Muscle of leg (tissue), 3 donors: Measurements from ENCODE around the gene SMIM45.

ENCODE experiments used
- DNase-seq: peaks from one replicate; pipeline ENCODE4 v3.0.0; 2013
- H3K27ac ChIP-seq: one replicate; pipeline ENCODE4 v1.5.1; 2013; ENCODE audit warnings: mild to moderate bottlenecking, low read length, control low read depth
- H3K27me3 ChIP-seq: one replicate; pipeline ENCODE4 v1.6.1; 2013; ENCODE audit warnings: low read length; ENCODE audit not compliant: control insufficient read depth, insufficient read depth
- H3K36me3 ChIP-seq: one replicate; pipeline ENCODE4 v1.6.1; 2013; ENCODE audit warnings: low read length; ENCODE audit not compliant: control insufficient read depth, insufficient read depth
- H3K4me1 ChIP-seq: one replicate; pipeline ENCODE4 v1.6.1; 2013; ENCODE audit warnings: low read length; ENCODE audit not compliant: control insufficient read depth, insufficient read depth
- H3K4me3 ChIP-seq: one replicate; pipeline ENCODE4 v1.5.1; 2013; ENCODE audit warnings: low read length, control low read depth
- H3K9me3 ChIP-seq: replicated peaks from 2 replicates; pipeline ENCODE4 v1.6.1; 2013; ENCODE audit warnings: low read depth, low read length; ENCODE audit not compliant: control insufficient read depth
- WGBS: methylation state at CpG from one replicate; pipeline ENCODE4 v1.1.5; 2013; ENCODE audit warnings: missing lambda C conversion rate; ENCODE audit not compliant: insufficient coverage; 5-methylcytosine and 5-hydroxymethylcytosine counted together

SMIM45 gene

DNA sequence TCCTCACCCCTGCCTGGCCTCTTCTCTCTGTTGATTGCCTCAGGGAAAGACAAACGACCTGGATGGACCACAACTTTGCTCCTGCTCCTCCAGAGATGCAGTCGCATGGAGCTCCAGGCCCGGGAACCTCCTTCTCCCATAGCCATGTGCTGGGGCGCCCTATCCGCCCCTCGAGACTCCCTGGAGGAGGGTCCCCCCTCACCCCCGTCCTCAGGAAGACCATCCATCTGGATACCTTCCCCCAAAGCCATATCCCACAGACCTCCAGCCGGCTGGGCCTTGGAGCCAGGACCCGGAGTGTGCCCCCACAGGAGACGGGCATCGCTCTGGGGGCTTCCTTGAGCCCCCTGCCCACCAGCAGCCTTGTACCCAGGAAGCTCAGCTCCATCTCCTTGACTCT, 19.5 kb downstream of the SMIM45 start:
- 78% methylated on average over 11 of the region's 11 CpGs for WGBS
- H3K27me3 ChIP-seq, result peaks cover 34% of the 10 kb centered on the region
- H3K9me3 ChIP-seq, result no peaks in the 10 kb centered on the region

DNA sequence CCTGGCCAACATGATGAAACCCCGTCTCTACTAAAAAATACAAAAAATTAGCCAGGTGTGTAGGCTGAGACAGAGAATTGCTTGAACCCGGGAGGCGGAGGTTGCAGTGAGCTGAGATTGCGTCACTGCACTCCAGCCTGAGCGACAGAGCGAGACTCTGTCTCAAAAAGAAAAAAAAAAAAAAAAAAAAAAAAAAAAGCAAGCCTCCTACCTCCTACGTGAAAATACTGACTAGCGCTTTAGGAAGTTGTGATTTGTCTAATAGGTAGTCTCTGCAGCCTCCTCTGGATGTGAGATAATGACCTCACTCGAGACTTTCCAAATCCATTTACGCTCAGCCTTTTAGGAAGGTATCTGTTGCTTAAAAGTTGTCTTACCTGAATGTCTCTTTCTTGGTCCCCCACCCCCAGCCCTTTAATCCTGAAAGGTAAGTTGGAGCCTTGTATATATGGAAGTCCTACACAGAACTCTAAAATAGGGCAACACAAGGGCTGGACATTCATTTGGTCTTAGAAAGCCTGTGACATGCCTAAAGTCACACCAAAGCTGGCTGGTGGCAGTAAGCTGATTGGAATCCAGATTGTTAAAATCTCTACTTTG, 22.8 kb downstream of the SMIM45 start:
- no peak overlapping the region for H3K27ac ChIP-seq
- no peak overlapping the region for H3K4me3 ChIP-seq
- DNase-seq, result no peak
- no CpG with 5 or more reads among the region's 10 CpGs for WGBS
- H3K9me3 ChIP-seq, result no peaks in the 10 kb centered on the region
- peaks cover 9% of the 10 kb centered on the region for H3K4me1 ChIP-seq
- peaks cover 56% of the 10 kb centered on the region for H3K27me3 ChIP-seq
- H3K36me3 ChIP-seq, result no peaks in the 10 kb centered on the region

More for the DNA sequence above, 19.5 kb downstream of the SMIM45 start:
- Histone ChIP-seq H3K36me3 (no peaks in the 10 kb centered on the region), H3K4me1 (peaks cover 4% of the 10 kb centered on the region), H3K4me3 (no peak overlapping the region), H3K27ac (no peak overlapping the region)
- no peak for DNase-seq

DNA sequence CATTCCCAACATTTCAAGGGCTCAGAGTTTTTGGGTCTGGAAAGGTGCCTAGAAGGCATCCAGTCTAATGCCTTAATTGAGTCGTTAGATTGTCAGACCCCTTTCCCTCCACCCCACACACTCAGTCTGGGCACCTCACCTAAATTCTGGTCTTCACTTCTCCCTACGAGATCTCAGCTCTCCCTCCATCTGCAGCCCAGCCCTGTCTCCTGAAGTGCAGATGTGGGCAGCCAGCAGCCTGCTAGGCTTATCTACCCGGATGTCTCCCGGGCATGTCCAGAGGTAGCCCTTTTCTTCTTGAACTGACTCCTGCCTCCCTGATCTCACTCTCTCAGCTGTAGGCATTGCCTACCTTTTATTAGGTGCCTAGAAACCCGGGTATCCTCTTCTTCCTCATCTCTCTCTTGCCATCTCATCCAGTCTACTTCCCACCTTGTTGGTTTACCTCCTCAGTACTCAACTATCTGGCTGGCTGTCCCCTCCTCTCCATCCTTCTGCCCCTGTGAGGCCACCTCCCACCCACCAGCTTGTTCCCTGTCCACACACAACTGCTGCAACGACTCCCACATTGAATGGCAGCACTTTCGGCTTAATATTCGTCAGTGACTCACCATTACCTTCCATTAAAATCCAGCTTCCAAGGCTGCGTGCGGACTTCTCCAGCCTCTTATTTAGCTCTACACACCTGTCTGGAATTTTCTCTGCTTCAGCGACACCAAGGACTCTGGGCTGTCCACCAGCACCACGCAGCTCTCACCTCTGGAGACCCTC, 23.5 kb downstream of the SMIM45 start:
- 61% methylated on average over 11 of the region's 12 CpGs for WGBS
- H3K27ac ChIP-seq, result no peak overlapping the region
- no peak for DNase-seq
- no peaks in the 10 kb centered on the region for H3K36me3 ChIP-seq
- no peaks in the 10 kb centered on the region for H3K9me3 ChIP-seq
- no peak overlapping the region for H3K4me3 ChIP-seq
- H3K4me1 ChIP-seq, result peaks cover 9% of the 10 kb centered on the region
- peaks cover 57% of the 10 kb centered on the region for H3K27me3 ChIP-seq

DNA sequence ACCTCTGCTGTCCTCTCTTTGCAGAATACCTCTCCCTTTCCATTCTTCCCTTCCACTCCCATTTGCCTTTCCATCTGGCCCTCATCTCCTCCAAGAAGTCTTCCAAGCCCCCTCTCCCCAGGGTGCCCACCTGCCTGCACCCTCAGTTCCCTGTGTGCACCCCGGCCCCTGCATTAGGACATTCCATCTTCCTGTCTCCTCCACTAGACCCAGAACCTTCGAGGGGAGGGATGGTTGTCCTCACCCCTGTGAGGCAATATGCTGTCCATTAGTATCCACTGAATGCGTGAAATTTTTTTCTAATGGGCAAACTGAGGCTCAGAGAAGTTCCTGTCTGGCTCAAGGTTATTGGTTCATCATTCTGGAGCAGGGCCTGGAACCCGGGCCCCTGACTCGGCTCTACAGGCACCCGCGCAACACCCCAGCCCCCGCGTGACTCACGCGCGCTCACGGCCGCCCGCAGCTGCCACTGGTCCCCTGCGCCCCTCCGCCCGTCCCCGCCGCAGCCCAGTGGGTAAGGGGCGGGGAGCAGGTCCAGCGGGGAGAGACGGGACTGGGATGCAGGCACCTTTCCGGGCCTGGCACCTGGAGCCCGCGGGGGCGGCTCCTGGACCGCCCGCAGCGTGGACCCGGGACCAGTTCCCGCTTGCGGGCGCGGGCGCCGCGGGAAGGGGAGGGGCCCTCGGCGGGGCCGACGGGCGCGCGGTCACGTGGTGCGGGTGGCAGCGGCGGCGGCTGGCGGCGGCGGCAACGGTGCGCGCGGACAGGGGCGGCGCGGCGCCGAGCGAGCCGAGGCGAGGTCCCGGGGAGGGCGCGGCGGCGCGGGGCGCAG, 24.3 kb downstream of the SMIM45 start:
- peaks cover 59% of the 10 kb centered on the region for H3K27me3 ChIP-seq
- peak overlapping the region; percentile 33 for H3K4me3 ChIP-seq
- H3K9me3 ChIP-seq, result no peaks in the 10 kb centered on the region
- DNase-seq, result peak; percentile 24
- no peak overlapping the region for H3K27ac ChIP-seq
- peaks cover 9% of the 10 kb centered on the region for H3K4me1 ChIP-seq
- no peaks in the 10 kb centered on the region for H3K36me3 ChIP-seq
- WGBS, result under 1% methylated on average over 63 of the region's 72 CpGs

DNA sequence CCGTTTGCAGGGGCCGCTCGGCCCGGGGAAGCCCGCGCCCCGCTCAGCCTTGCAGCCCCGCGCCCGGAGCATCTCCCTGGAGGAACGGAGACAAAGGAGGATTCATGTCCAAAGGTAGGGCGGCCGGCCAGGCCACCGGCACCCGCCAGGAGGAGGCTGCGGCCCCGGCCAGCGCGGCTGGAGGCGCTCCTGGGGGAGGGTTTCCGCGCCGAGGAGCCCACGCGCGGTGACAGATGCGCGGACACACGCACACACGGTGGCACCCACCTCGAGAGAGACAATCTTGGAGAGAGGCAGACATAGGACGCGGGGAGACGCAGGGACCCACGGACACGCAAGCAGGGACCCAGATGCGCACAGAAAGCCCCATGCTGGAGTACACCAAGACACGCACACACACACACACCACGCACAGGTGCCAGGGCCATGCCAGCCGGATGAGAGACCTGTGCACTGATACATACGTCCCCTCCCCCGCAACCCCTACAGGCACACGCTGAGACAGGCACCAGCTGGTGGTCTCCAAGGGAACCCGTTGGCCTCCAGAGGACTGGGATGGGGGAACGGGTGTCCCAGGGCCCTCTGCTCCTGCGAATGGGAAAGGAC, 25.1 kb downstream of the SMIM45 start:
- Histone ChIP-seq H3K36me3 (no peaks in the 10 kb centered on the region), H3K27ac (no peak overlapping the region), H3K4me3 (peak overlapping the region; percentile 24), H3K27me3 (peaks cover 57% of the 10 kb centered on the region), H3K9me3 (no peaks in the 10 kb centered on the region), H3K4me1 (peaks cover 9% of the 10 kb centered on the region)
- no peak for DNase-seq
- WGBS, result 2% methylated on average over 30 of the region's 46 CpGs

DNA sequence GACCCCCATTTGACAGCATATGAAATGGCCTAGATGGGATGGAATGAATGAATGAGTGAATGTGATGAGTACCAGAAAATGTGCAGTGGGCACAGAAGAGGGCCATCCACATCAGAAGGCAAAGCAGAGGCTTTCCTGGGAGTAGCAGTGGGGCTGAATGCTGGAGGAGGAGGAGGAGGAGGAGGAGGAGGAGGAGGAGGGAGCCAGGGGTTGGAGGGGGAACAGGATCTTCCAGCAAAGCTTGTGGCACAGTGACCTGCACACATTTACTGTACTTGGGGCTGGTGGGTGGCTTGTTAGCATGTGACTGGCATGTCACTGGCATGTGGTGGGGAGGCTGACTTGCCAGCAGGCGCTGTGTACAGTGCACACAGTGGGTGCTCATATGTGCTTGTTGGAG, 26.8 kb downstream of the SMIM45 start:
- 100% methylated on average over 1 of the region's 1 CpG for WGBS
- Histone ChIP-seq H3K27me3 (peaks cover 46% of the 10 kb centered on the region), H3K27ac (no peak overlapping the region), H3K36me3 (no peaks in the 10 kb centered on the region), H3K9me3 (no peaks in the 10 kb centered on the region), H3K4me1 (peaks cover 9% of the 10 kb centered on the region), H3K4me3 (no peak overlapping the region)
- DNase-seq, result no peak

DNA sequence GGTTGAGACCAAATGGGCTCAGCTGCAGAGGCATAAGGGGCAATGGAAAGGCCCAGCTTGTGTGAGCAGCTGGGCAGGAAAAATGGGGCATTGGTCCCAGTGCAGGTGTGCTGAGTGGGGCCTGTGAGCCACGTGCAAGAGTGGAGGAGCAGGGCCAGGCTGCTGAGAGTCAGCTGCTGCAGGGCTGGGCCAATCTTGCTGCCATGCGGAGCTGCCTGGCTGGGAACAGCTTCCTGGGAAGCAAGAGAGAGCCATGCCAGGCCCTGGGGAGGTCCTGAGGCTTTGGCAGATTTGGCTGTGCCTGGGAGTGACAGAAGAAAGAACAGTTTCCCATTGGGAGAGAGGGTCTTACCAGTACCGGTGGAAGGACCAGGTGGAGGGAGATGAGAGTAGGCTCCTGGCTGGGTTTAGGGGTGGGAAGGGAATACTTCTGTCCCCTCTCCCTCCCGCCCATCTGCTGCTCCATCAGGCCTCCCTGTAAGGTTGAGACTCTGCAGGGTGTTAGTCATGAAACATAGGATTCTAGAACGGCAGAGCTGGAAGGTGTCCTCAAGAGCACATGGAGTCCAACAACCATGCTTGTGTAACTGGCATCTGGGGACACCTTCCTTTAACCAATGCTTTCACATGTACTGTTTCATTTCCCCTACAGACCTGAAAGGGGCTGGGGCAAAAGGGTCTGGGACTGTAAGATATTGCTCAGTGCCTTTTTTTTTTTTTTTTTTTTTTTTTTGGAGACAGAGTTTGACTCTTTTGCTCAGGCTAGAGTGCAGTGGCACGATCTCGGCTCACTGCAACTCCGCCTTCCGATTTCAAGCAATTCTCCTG, 27.7 kb downstream of the SMIM45 start:
- Histone ChIP-seq H3K4me3 (no peak overlapping the region), H3K9me3 (no peaks in the 10 kb centered on the region), H3K4me1 (peaks cover 9% of the 10 kb centered on the region), H3K27me3 (peaks cover 42% of the 10 kb centered on the region), H3K36me3 (no peaks in the 10 kb centered on the region), H3K27ac (no peak overlapping the region)
- WGBS, result 67% methylated on average over 7 of the region's 9 CpGs
- DNase-seq, result no peak

DNA sequence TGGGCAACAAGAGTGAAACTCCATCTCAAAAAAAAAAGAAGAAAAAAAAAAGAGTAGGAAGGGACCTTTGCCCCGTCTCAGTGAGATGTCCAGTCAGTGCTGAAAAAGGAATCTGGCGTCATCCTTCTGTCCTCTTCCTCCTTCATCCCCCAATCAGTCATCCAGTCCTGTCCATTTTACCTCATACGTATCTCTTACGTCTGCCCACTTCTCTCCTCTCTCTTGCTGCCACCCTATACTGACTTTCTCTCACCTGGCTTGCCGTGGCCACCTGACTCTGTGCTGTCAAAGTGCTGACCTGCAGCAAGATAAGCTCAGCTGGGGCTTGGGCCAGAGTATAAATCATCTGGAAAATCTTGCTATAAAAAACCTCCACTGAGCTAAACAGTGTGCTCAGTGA, 30.9 kb downstream of the SMIM45 start:
- Histone ChIP-seq H3K27ac (no peak overlapping the region), H3K9me3 (no peaks in the 10 kb centered on the region), H3K4me1 (no peaks in the 10 kb centered on the region), H3K4me3 (no peak overlapping the region), H3K27me3 (peaks cover 14% of the 10 kb centered on the region), H3K36me3 (no peaks in the 10 kb centered on the region)
- DNase-seq, result no peak
- WGBS, result 70% methylated on average over 5 of the region's 5 CpGs

DNA sequence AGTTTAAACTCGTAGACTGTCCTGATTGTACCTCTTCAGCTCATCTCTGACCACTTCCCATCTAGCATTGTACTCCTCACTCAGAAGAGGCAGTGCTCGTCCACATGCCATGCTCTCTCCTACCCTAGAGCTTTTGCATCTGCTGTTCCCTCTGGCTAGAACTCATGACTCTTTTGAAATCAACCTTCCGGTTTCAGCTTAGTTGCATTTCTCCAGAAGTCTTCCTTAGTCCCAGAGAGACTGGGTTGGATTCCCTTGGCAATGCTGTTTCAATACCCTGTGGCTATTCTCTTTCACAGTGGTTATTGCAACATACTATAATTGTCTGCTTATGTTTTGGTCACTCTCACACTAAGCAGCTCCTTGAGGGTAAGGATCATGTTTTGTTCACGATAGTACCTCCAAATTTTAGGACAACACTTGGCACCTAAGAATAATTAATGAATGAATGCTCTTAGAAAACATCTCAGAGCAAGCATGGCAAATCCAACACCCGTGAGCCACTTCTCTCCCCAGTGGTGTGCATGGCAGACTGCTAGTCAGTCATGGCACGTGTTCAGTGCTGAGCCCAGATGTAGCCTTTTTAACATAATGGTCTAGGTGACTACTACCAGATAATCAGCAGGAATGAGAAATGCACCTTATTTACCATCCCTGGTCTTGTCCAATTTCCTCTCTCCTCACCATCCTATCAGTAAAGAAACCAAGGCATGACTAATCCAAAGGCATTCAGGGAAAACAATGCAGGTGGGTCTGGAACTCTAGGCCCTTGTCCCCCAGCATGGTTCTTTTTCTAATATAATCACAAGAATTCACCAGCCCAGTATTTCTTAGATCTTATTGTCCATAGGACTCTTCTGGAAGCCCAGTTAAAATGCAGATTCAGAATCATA, 31.8 kb downstream of the SMIM45 start:
- Histone ChIP-seq H3K27ac (no peak overlapping the region), H3K9me3 (no peaks in the 10 kb centered on the region), H3K4me1 (no peaks in the 10 kb centered on the region), H3K27me3 (peaks cover 6% of the 10 kb centered on the region), H3K4me3 (no peak overlapping the region), H3K36me3 (no peaks in the 10 kb centered on the region)
- DNase-seq, result no peak
- WGBS, result 62% methylated on average over 2 of the region's 6 CpGs
